Measurements from ENCODE around the gene THSD4. TPM values are rescaled to one million over a fixed set of nuclear protein-coding genes. Genes with fewer than 3 reads are reported as not detected.

Gene THSD4
- total RNA-seq, 6 experiments from 2014 or later = 5.2 to 21.8 (median 13.7) TPM

DNA sequence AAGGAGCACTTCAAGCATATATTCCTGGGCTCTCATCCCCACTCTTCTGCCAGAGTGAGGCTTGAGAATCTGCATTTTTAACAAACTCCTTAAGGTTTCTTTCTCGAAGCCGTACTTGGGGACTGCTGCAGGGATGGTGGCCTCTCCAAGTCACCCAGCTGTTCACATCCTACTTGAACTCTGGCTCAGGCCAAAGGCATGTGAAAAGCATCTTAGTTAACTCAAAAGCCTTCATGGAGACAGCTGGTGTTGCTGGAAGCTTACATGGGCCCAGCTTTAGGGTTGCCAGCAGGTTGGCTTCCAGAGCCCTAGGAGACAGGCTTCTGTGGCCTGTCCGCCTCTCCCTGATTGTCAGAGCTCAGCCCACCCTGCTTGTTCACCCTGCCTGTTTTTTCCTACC is 139.2 kb downstream of the THSD4 start:
- no peaks in the 10 kb centered on the region for H3K4me1 ChIP-seq
- no peak overlapping the region for H3K27ac ChIP-seq
- ATAC-seq = no peak
- intact Hi-C loops (cut with DNase I) = no loop called here
- DNase-seq = no peak
- no peaks in the 10 kb centered on the region for H3K27me3 ChIP-seq
- WGBS (ENCODE audit: insufficient coverage, low coverage, low lambda C conversion rate, missing lambda C conversion rate) = 100% methylated on average over 2 of the region's 3 CpGs
- no peaks in the 10 kb centered on the region for H3K36me3 ChIP-seq
- no peaks in the 10 kb centered on the region for H3K9me3 ChIP-seq
- no peak overlapping the region for H3K4me3 ChIP-seq
- TF ChIP-seq, protein P1, sequence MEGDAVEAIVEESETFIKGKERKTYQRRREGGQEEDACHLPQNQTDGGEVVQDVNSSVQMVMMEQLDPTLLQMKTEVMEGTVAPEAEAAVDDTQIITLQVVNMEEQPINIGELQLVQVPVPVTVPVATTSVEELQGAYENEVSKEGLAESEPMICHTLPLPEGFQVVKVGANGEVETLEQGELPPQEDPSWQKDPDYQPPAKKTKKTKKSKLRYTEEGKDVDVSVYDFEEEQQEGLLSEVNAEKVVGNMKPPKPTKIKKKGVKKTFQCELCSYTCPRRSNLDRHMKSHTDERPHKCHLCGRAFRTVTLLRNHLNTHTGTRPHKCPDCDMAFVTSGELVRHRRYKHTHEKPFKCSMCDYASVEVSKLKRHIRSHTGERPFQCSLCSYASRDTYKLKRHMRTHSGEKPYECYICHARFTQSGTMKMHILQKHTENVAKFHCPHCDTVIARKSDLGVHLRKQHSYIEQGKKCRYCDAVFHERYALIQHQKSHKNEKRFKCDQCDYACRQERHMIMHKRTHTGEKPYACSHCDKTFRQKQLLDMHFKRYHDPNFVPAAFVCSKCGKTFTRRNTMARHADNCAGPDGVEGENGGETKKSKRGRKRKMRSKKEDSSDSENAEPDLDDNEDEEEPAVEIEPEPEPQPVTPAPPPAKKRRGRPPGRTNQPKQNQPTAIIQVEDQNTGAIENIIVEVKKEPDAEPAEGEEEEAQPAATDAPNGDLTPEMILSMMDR (IDR thresholded peaks at IDR 0.05) = no peak
- no peak for TF ChIP-seq POLR2A (IDR thresholded peaks at IDR 0.05)

DNA sequence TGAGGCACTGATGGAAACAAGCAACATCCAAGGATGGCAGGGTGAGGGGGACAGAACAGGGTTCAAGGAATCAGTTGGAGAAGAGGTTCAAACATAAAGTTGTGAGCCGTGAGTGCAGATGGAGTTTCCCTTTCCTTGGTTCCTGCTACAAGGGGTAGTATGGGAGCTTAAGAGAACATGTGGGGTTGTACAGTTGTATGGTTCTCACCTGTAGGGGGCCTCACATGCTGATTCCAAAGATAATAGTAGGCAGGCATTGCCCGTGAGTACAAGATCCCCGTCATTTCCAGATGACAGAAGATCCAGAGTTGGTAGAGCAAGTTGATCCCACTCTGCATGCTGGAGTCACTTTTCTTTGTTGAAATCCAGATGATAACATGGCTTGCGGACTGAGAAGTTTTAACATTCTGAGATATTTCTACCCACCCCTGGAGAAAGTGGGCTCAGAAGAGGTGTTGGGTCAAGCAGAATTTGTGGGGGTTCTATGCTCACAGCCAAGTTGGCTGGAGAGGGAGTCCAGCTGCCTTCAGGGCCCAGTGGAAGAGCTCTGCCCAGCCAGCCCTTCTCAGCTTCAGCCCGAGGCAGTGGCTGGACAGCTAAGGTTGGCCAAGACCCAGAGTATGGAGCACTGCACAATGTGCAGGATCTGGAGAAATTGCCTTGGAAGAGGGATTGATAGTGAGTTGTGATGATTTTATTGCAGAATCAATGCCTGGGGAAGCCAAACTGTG is 141.8 kb downstream of the THSD4 start:
- intact Hi-C loops (cut with DNase I) = no loop called here
- no peak overlapping the region for H3K27ac ChIP-seq
- no peak for ATAC-seq
- no peak for DNase-seq
- no peaks in the 10 kb centered on the region for H3K36me3 ChIP-seq
- H3K4me3 ChIP-seq = no peak overlapping the region
- TF ChIP-seq, protein P1 (IDR thresholded peaks at IDR 0.05) = no peak
- TF ChIP-seq POLR2A (IDR thresholded peaks at IDR 0.05) = no peak
- no peaks in the 10 kb centered on the region for H3K27me3 ChIP-seq
- no peaks in the 10 kb centered on the region for H3K9me3 ChIP-seq
- no peaks in the 10 kb centered on the region for H3K4me1 ChIP-seq
- WGBS (ENCODE audit: insufficient coverage, low coverage, low lambda C conversion rate, missing lambda C conversion rate) = 88% methylated on average over 3 of the region's 5 CpGs

- H3K4me3 ChIP-seq = no peak overlapping the region
- TF ChIP-seq, protein P1 (IDR thresholded peaks at IDR 0.05) = no peak
- no peak for TF ChIP-seq POLR2A (IDR thresholded peaks at IDR 0.05)
- ATAC-seq (no peak), DNase-seq (no peak)
- H3K9me3 ChIP-seq = no peaks in the 10 kb centered on the region
- no peaks in the 10 kb centered on the region for H3K27me3 ChIP-seq
- H3K4me1 ChIP-seq = no peaks in the 10 kb centered on the region
- H3K36me3 ChIP-seq = no peaks in the 10 kb centered on the region
- H3K27ac ChIP-seq = no peak overlapping the region
- intact Hi-C loops (cut with DNase I) = no loop called here
- 50% methylated on average over 2 of the region's 2 CpGs for WGBS (ENCODE audit: insufficient coverage, low coverage, low lambda C conversion rate, missing lambda C conversion rate)
Measured at GRCh38 chr15:71259866-71260265, 144.6 kb downstream of the THSD4 start.

DNA sequence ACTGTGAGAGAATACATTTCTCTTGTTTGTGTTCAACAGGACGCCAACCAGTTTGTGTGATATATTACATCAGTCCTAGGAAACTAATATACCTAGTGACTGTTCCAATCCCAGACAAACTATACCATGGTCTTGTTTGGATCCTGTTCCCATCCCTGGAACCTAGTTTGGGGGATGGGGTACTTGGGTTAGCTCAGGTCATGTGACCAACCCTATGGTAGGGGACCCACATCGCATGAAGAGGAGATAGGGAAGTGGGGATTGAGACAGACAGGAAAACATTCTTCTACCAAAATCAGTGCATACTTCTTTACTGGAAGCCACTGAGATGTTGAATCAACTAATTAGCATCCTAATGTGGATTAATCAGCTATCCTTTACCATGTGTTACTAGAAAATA is 146.1 kb downstream of the THSD4 start:
- no peak for TF ChIP-seq POLR2A (IDR thresholded peaks at IDR 0.05)
- TF ChIP-seq, protein P1 (IDR thresholded peaks at IDR 0.05) = no peak
- ATAC-seq = no peak
- intact Hi-C loops (cut with DNase I) = no loop called here
- DNase-seq = no peak
- H3K36me3 ChIP-seq = no peaks in the 10 kb centered on the region
- H3K27ac ChIP-seq = no peak overlapping the region
- H3K27me3 ChIP-seq = no peaks in the 10 kb centered on the region
- H3K4me3 ChIP-seq = no peak overlapping the region
- no peaks in the 10 kb centered on the region for H3K4me1 ChIP-seq
- H3K9me3 ChIP-seq = no peaks in the 10 kb centered on the region
- WGBS (ENCODE audit: insufficient coverage, low coverage, low lambda C conversion rate, missing lambda C conversion rate) = 75% methylated on average over 2 of the region's 2 CpGs
